SU-DHL-6 (cell line): Measurements from ENCODE around the gene GALNT17.

Source experiments
- EZH2phosphoT487 ChIP-seq: fragments of 200-600 bp; sonication (generic), shearing (Covaris generic); conservative IDR thresholded peaks from 2 replicates; pipeline ENCODE4 v1.6.1; 2018; ENCODE audit warnings: mild to moderate bottlenecking, antibody characterized with exemption, low read length, moderate library complexity, mixed read lengths
- TF ChIP-seq, protein P1 (sequence below): fragments of 200-600 bp; sonication (generic); IDR thresholded peaks from one replicate; pipeline ENCODE4 v1.5.1; 2017; ENCODE audit warnings: antibody characterized with exemption, mild to moderate bottlenecking, low read length, moderate library complexity; ENCODE audit not compliant: insufficient read depth, poor library complexity, severe bottlenecking

DNA sequence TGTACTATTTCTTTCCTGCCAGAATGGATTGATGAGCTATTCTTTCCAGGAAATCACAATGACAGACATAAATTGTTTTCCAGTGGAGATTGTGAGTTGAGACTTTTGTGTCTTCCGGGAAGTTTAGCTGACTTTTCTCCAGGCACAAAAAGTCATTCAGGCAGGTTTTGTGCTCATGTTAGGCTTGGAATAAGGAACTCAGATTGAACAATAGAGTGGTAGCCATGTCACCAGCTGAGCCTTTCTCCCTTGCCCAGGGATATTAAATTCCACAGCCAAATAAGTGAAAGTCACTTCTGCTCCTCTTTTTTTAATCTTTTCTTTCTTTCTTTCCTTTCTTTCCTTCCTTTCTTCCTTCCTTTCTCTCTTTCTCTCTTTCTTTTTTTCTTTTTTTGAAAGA lies 559.6 kb downstream of the GALNT17 start:
- TF ChIP-seq EZH2phosphoT487, result no peak
- TF ChIP-seq, protein P1, sequence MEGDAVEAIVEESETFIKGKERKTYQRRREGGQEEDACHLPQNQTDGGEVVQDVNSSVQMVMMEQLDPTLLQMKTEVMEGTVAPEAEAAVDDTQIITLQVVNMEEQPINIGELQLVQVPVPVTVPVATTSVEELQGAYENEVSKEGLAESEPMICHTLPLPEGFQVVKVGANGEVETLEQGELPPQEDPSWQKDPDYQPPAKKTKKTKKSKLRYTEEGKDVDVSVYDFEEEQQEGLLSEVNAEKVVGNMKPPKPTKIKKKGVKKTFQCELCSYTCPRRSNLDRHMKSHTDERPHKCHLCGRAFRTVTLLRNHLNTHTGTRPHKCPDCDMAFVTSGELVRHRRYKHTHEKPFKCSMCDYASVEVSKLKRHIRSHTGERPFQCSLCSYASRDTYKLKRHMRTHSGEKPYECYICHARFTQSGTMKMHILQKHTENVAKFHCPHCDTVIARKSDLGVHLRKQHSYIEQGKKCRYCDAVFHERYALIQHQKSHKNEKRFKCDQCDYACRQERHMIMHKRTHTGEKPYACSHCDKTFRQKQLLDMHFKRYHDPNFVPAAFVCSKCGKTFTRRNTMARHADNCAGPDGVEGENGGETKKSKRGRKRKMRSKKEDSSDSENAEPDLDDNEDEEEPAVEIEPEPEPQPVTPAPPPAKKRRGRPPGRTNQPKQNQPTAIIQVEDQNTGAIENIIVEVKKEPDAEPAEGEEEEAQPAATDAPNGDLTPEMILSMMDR, result no peak
